CD4-positive, alpha-beta memory T cell (primary cell): ENCODE results near the gene PTX4. TPM values are rescaled to one million over a fixed set of nuclear protein-coding genes. Genes with fewer than 3 reads are reported as not detected.

Source experiments
- CTCF ChIA-PET: fragments of 350-600 bp; sonication (Branson Sonifier 250); formaldehyde crosslinking; loops from one replicate; lab custom pipeline; 2021; ENCODE audit warnings: inconsistent platforms; ENCODE audit not compliant: partially characterized antibody; lab: Charles Lee
- POLR2A ChIA-PET: fragments of 350-600 bp; sonication (Branson Sonifier 250); formaldehyde crosslinking; loops from one replicate; lab custom pipeline; 2021; ENCODE audit not compliant: partially characterized antibody; lab: Charles Lee
- DNase-seq, 5 donors: peaks; one replicate each; pipeline versions ENCODE4 v3.0.0 to v3.0.0-alpha.2; 2020 to 2022; ENCODE audit warnings: mixed read lengths in 1 of 5
- H3K27ac ChIP-seq: one replicate; pipeline ENCODE4 v1.7.0; 2013; ENCODE audit warnings: low read depth, low read length
- H3K27me3 ChIP-seq: 2 replicates; pipeline ENCODE4 v1.7.0; 2013; ENCODE audit warnings: mild to moderate bottlenecking, low read length, moderate library complexity; ENCODE audit not compliant: insufficient read depth
- H3K36me3 ChIP-seq: 2 replicates; pipeline ENCODE4 v1.7.0; 2013; ENCODE audit warnings: mild to moderate bottlenecking, low read length, moderate library complexity; ENCODE audit not compliant: insufficient read depth
- H3K4me1 ChIP-seq: 2 replicates; pipeline ENCODE4 v1.7.0; 2013; ENCODE audit warnings: mild to moderate bottlenecking, low read length, moderate library complexity; ENCODE audit not compliant: insufficient read depth
- H3K4me3 ChIP-seq, 2 donors: one replicate each; pipeline ENCODE4 v1.7.0; 2013; ENCODE audit warnings: low read length in 2 of 2, mild to moderate bottlenecking in 1 of 2
- H3K9me3 ChIP-seq, 2 donors: one replicate each; pipeline ENCODE4 v1.7.0; 2013; ENCODE audit warnings: low read length in 2 of 2, control low read depth in 1 of 2; ENCODE audit not compliant: control insufficient read depth in 1 of 2
- H3K27ac Mint-ChIP-seq, 7 donors: one replicate each; pipeline ENCODE4 v1.8.0; 2020 to 2021; ENCODE audit warnings: mixed read lengths in 7 of 7, mild to moderate bottlenecking in 6 of 7, inconsistent platforms in 3 of 7, moderate library complexity in 3 of 7
- H3K27me3 Mint-ChIP-seq, 2 donors: one replicate each; pipeline ENCODE4 v1.8.0; 2020 to 2021; ENCODE audit warnings: mixed read lengths in 2 of 2
- H3K36me3 Mint-ChIP-seq, 2 donors: one replicate each; pipeline ENCODE4 v1.8.0; 2020 to 2021; ENCODE audit warnings: mixed read lengths in 2 of 2, inconsistent platforms in 1 of 2, mild to moderate bottlenecking in 1 of 2
- H3K4me1 Mint-ChIP-seq, 4 donors: one replicate each; pipeline ENCODE4 v1.8.0; 2020 to 2021; ENCODE audit warnings: mixed read lengths in 4 of 4, mild to moderate bottlenecking in 1 of 4
- H3K4me3 Mint-ChIP-seq, 8 donors: one replicate each; pipeline ENCODE4 v1.8.0; 2020 to 2021; ENCODE audit warnings: mixed read lengths in 8 of 8, mild to moderate bottlenecking in 7 of 8, moderate library complexity in 6 of 8, inconsistent platforms in 3 of 8
- H3K9me3 Mint-ChIP-seq, 8 donors: one replicate each; pipeline ENCODE4 v1.8.0; 2020 to 2021; ENCODE audit warnings: mixed read lengths in 8 of 8, mild to moderate bottlenecking in 5 of 8, inconsistent platforms in 3 of 8, moderate library complexity in 1 of 8
- intact Hi-C: fragments of 100-400 bp; cut with micrococcal nuclease; formaldehyde crosslinking; loops from one replicate; pipeline ENCODE4 v1.15.1; 2023
- polyA plus RNA-seq, 2 donors: library from polyadenylated mRNA; unstranded; fragments of 300-500 nt; fragmentation: Illumina TruSeq; gene quantifications; one replicate each; pipeline ENCODE4 v1.2.3, GENCODE V29; 2021
- total RNA-seq, 2 experiments: library from RNA; stranded (reverse); gene quantifications; one replicate each; pipeline ENCODE4 v1.2.3, GENCODE V29; 2021

The PTX4 gene
- total and polyA plus RNA-seq, 4 experiments from 2014 or later: not detected

DNA sequence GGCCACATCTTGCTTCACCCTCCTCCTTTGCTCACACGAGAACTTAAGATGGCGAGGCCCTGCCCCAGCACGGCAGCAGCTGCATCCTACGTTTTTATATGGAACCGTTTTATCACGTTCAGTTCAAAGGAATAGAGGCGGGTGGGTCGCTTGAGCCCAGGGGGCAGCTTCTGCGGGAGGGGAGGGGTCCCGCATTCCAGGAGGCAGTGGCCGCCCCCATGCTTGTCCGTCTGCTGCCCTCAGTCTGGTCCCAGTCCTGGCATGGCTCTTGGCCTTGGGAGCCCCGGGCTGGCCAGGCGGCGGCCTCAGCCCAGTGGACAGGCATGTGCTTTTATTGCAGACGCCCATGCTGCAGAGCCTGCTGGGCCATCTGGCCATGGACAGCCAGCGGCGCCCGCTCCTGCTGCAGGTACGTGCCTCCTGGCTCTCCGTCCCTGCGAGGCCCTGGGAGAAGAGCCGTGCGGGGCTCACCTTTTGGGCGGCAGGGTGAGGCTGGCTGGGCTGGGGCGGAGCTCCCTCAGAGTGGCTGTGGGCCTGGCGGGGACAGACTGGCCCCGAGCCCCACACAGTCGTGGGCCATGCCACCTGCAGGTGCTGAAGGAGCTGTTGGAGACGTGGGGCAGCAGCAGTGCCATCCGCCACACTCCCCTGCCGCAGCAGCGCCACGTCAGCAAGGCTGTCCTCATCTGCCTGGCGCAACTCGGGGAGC lies 11.2 kb upstream of the PTX4 start:
- Histone ChIP-seq H3K4me3 (no peak overlapping the region), H3K27ac (no peak overlapping the region), H3K4me1 (no peaks in the 10 kb centered on the region), H3K9me3 (no peaks in the 10 kb centered on the region), H3K36me3 (no peaks in the 10 kb centered on the region), H3K27me3 (no peaks in the 10 kb centered on the region)
- intact Hi-C loops: loop anchor here (10.0 kb wide), 1 partner anchor 205 kb away; the partner anchor contains the start of gene MAPK8IP3
- H3K27me3 Mint-ChIP-seq: no peaks in the 10 kb centered on the region
- no peaks in the 10 kb centered on the region for H3K9me3 Mint-ChIP-seq
- ChIA-PET POLR2A (no interaction called here), CTCF (no interaction called here)
- no peak overlapping the region for H3K4me3 Mint-ChIP-seq
- peaks cover 0 to 4% (median under 1%) of the 10 kb centered on the region in 4 donors for H3K4me1 Mint-ChIP-seq
- no peak for DNase-seq
- peaks cover 18 to 23% of the 10 kb centered on the region in 2 donors for H3K36me3 Mint-ChIP-seq
- H3K27ac Mint-ChIP-seq: no peak overlapping the region

- POLR2A ChIA-PET: no interaction called here
- H3K4me1 Mint-ChIP-seq: peaks cover 0 to 9% (median 3%) of the 10 kb centered on the region in 4 donors
- Histone ChIP-seq H3K9me3 (no peaks in the 10 kb centered on the region), H3K27ac (no peak overlapping the region), H3K36me3 (no peaks in the 10 kb centered on the region), H3K4me1 (peaks cover 5% of the 10 kb centered on the region), H3K4me3 (no peak overlapping the region), H3K27me3 (no peaks in the 10 kb centered on the region)
- H3K27ac Mint-ChIP-seq: no peak overlapping the region
- no peak for DNase-seq
- H3K9me3 Mint-ChIP-seq: no peaks in the 10 kb centered on the region
- intact Hi-C loops: loop anchor here (10.0 kb wide), 1 partner anchor 206 kb away; the partner anchor contains the start of gene MAPK8IP3
- CTCF ChIA-PET: no interaction called here
- peaks cover 18 to 23% of the 10 kb centered on the region in 2 donors for H3K36me3 Mint-ChIP-seq
- no peak overlapping the region for H3K4me3 Mint-ChIP-seq
- H3K27me3 Mint-ChIP-seq: no peaks in the 10 kb centered on the region
Measured at GRCh38 chr16:1498899-1499676, 10.3 kb upstream of the PTX4 start.

GRCh38 chr16:1497014-1497598 lies 8.4 kb upstream of the PTX4 start:
- H3K4me1 Mint-ChIP-seq: peaks cover 7 to 22% (median 15%) of the 10 kb centered on the region in 4 donors
- Histone ChIP-seq H3K27ac (no peak overlapping the region), H3K4me1 (peaks cover 19% of the 10 kb centered on the region), H3K9me3 (no peaks in the 10 kb centered on the region), H3K27me3 (no peaks in the 10 kb centered on the region), H3K36me3 (no peaks in the 10 kb centered on the region), H3K4me3 (no peak overlapping the region)
- DNase-seq: no peak
- ChIA-PET POLR2A (interaction anchor here (0.5 kb wide), 1 partner anchor 544 kb away, joined by 3 read pairs; no protein-coding TSS in a partner anchor), CTCF (no interaction called here)
- peaks cover 0 to 1% (median 0%) of the 10 kb centered on the region in 8 donors for H3K9me3 Mint-ChIP-seq
- intact Hi-C loops: loop anchor here (10.0 kb wide), 1 partner anchor 208 kb away; the partner anchor contains the start of gene MAPK8IP3
- no peak overlapping the region for H3K4me3 Mint-ChIP-seq
- peaks cover 10 to 18% of the 10 kb centered on the region in 2 donors for H3K36me3 Mint-ChIP-seq
- no peaks in the 10 kb centered on the region for H3K27me3 Mint-ChIP-seq
- no peak overlapping the region for H3K27ac Mint-ChIP-seq

DNA sequence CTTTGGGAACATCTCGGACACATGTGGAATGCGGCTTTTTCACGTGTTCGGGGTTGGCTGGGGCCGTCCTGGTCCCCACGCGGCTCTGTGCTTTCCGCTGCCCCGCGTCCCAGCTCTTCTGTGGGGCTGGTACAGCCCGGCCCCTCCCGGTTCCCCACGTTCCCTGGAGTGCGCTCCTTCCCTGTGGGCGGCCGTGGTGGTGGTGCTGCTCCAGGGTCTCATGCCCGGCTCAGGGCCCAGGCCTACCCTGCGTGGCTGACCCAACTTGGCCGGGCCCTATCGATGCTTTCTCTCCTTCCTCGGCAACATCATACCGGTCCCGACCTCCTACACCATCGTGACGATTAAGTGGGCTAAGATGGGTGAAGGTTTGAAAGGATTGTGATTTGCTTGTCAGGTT lies 7.7 kb upstream of the PTX4 start:
- DNase-seq: no peak
- intact Hi-C loops: loop anchor here (10.0 kb wide), 1 partner anchor 208 kb away; the partner anchor contains the start of gene MAPK8IP3
- peaks cover 0 to 1% (median 0%) of the 10 kb centered on the region in 8 donors for H3K9me3 Mint-ChIP-seq
- Histone ChIP-seq H3K27ac (no peak overlapping the region), H3K4me3 (no peak overlapping the region), H3K4me1 (peaks cover 20% of the 10 kb centered on the region), H3K9me3 (no peaks in the 10 kb centered on the region), H3K27me3 (no peaks in the 10 kb centered on the region), H3K36me3 (no peaks in the 10 kb centered on the region)
- H3K36me3 Mint-ChIP-seq: peaks cover 5 to 16% of the 10 kb centered on the region in 2 donors
- no peaks in the 10 kb centered on the region for H3K27me3 Mint-ChIP-seq
- H3K4me3 Mint-ChIP-seq: peak overlapping the region in 2 of 8 donors; percentile 6 to 36
- CTCF ChIA-PET: no interaction called here
- peaks cover 7 to 22% (median 15%) of the 10 kb centered on the region in 4 donors for H3K4me1 Mint-ChIP-seq
- POLR2A ChIA-PET: no interaction called here
- H3K27ac Mint-ChIP-seq: peak overlapping the region in 1 of 7 donors; percentile 24

DNA sequence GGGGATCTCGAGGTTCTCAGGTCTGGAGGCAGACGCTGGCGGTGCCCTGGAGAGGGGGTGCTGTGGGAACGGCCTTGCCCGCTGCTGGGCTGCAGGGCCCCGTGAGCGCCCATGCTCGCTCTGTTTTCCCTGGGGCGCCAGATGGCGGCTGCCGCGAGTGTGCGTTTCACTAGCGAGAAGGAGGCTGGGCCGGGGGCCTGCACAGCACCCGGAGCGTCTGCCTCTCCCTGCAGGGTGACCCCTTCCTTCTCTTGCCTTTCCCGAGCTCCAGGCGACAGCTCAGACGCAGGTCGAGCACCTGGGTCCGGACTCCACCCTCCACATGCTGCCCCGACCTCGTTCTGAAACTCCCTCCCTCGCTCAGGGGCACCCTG lies 7.1 kb upstream of the PTX4 start:
- H3K27ac Mint-ChIP-seq: no peak overlapping the region
- intact Hi-C loops: loop anchor here (10.0 kb wide), 1 partner anchor 209 kb away; the partner anchor contains the start of gene MAPK8IP3

GRCh38 chr16:1495211-1495888 lies 6.6 kb upstream of the PTX4 start:
- H3K4me1 Mint-ChIP-seq: peaks cover 7 to 22% (median 15%) of the 10 kb centered on the region in 4 donors
- Histone ChIP-seq H3K9me3 (no peaks in the 10 kb centered on the region), H3K4me3 (no peak overlapping the region), H3K27me3 (no peaks in the 10 kb centered on the region), H3K36me3 (no peaks in the 10 kb centered on the region), H3K27ac (no peak overlapping the region), H3K4me1 (peaks cover 20% of the 10 kb centered on the region)
- no peak for DNase-seq
- peak overlapping the region in 1 of 7 donors; percentile 4 for H3K27ac Mint-ChIP-seq
- peaks cover 5 to 16% of the 10 kb centered on the region in 2 donors for H3K36me3 Mint-ChIP-seq
- peak overlapping the region in 4 of 8 donors; percentile 29 to 38 (median 35) for H3K4me3 Mint-ChIP-seq
- CTCF ChIA-PET: no interaction called here
- intact Hi-C loops: loop anchor here (10.0 kb wide), 1 partner anchor 209 kb away; the partner anchor contains the start of gene MAPK8IP3
- POLR2A ChIA-PET: no interaction called here
- H3K9me3 Mint-ChIP-seq: peaks cover 0 to 1% (median 0%) of the 10 kb centered on the region in 8 donors
- H3K27me3 Mint-ChIP-seq: no peaks in the 10 kb centered on the region

More for the DNA sequence above, 7.1 kb upstream of the PTX4 start:
- H3K27me3 ChIP-seq: no peaks in the 10 kb centered on the region
- DNase-seq: no peak
- H3K4me1 Mint-ChIP-seq: peaks cover 7 to 22% (median 15%) of the 10 kb centered on the region in 4 donors
- H3K9me3 Mint-ChIP-seq: peaks cover 0 to 1% (median 0%) of the 10 kb centered on the region in 8 donors
- no peak overlapping the region for H3K4me3 ChIP-seq
- H3K27ac ChIP-seq: no peak overlapping the region
- ChIA-PET CTCF (no interaction called here), POLR2A (no interaction called here)
- no peaks in the 10 kb centered on the region for H3K36me3 ChIP-seq
- peak overlapping the region in 1 of 8 donors; percentile 9 for H3K4me3 Mint-ChIP-seq
- H3K4me1 ChIP-seq: peaks cover 20% of the 10 kb centered on the region
- H3K27me3 Mint-ChIP-seq: no peaks in the 10 kb centered on the region
- no peaks in the 10 kb centered on the region for H3K9me3 ChIP-seq
- H3K36me3 Mint-ChIP-seq: peaks cover 5 to 16% of the 10 kb centered on the region in 2 donors
